OCI-LY1 (cell line): ENCODE results near the gene ZFP37.

Source experiments
- CTCF ChIP-seq: fragments of 200-600 bp; sonication (generic), shearing (Covaris generic); IDR thresholded peaks from 2 replicates; pipeline ENCODE4 v1.5.1; 2017; ENCODE audit warnings: mild to moderate bottlenecking, antibody characterized with exemption, low read length, moderate library complexity, mixed read lengths
- EZH2 ChIP-seq: fragments of 200-600 bp; sonication (generic), shearing (Covaris generic); IDR thresholded peaks from 2 replicates; pipeline ENCODE4 v1.8.0; 2017; ENCODE audit warnings: borderline replicate concordance, mixed run types, mild to moderate bottlenecking, antibody characterized with exemption, low read length, moderate library complexity, mixed read lengths

GRCh38 chr9:113056191-113057106 is at the start of gene ZFP37:
- no peak for TF ChIP-seq CTCF
- TF ChIP-seq EZH2, result no peak
